NCI-H2196 (cell line): ENCODE data around the gene GABRA5.

ENCODE experiments used
- DNase-seq: peaks from one replicate; lab custom pipeline; 2025; ENCODE audit not compliant: unreplicated experiment; lab: John Stamatoyannopoulos, UW

Gene GABRA5

DNA sequence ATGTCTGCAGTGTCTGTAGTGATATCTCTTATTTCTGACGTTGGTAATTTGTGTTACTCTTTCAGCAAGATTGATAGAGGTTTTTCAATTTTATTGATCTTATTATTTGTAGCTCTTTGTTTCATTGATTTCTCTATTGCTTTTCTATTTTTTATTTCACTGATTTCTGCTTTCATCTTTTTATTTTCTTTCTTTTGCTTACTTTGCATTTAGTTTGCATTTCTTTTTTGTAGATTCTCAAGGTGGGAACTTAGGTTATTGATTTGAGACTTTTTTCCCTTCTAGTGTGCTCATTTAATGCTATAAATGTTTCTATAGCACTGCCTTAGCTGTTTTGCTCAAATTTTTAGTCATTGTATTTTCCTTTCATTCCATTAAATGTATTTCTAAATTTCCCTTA is 54.6 kb downstream of the GABRA5 start:
- DNase-seq = no peak

DNA sequence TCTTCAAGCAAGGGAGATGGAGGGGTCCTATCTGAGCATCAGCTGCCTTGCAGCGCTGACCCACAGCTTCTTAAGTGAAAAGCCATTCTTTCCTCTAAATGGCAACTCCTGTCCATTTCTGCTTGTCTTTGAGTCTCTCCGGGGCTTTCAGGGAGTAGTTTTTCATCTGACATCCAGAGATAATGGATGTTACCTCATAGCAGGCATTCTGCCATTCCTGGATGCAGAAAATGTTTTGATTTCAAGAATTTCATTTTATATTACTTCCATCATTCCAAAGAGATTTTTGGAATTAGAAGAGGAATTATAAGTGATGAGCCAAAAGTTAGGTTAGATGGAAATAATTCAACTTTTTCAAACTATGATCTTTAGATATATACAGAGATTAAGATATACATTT is 59.2 kb downstream of the GABRA5 start:
- DNase-seq = no peak

DNA sequence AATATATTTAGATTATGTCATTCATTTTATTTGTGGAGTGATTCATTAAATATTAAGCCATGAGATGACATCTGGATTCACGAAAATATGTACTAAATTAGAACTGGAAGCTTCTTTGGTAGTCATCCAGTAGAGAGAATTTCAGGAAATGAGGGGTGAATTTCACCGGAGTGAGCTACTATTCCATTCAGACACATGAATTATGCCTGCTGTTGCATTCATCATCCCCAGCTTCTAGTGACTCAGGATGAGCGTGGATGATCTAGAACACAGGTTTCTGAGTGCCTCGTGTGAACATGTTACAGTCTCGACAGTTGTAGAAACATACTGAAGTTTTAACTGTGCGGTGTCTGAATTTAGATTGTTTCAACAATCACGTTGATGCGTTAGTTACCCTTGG is 61.2 kb downstream of the GABRA5 start:
- DNase-seq = no peak

DNA sequence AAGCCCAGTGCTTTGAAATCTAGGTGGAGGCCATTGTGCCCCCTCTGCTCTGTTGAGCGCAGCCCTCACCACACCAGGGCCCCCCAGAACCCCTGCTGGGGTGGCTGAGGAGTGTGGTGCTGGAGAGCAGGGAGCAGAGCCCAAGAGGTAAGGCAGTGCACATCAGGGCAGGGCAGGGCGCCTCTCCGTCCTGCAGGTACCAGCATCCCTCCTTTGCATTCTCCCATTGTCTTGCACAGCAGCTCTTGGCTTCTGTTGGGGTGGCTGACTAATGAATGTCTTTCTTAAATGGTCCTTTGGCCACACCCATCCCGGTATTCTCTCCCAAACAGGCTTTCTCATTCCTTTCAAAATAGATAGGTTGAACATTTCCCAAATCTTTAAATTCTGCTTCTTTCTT is 62.7 kb downstream of the GABRA5 start:
- no peak for DNase-seq

DNA sequence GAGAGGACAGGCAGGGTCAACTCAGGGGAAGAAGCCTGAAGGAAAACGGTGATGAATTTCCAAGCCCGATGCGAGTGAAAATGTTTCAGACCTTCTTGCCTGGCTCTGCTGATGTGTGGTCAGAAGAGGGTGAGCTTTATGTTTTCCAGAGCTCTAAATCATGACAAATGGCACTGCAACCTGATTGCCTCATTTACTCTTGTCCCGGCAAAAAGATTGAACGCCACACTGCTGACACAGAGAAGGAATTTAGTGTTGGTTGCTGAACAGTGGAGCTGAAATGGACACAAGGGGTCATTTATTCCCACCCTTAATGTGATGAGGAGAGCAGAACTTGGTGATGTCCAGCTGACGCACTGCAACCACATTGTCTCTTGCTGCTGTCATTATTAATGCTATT is 68.0 kb downstream of the GABRA5 start:
- DNase-seq = no peak

DNA sequence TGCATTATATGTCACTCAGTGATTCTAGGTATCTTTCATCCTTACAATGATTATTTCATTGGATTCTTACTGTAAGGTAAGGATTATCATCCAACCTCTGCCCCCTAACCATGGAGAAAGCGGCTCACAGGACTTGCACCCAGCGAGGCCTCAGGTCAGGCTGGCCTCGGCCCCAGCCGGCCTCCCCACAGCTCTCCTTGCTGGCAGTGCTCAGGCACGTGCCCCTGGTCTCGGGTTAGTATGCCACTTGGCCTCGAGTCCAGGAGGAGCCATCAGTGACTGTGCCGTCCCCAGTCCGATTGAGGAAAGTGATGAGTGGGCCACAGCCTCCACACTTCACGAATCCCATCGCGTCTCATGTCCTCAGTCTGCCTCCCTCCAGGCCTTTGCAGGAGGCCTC is 68.5 kb downstream of the GABRA5 start:
- no peak for DNase-seq

DNA sequence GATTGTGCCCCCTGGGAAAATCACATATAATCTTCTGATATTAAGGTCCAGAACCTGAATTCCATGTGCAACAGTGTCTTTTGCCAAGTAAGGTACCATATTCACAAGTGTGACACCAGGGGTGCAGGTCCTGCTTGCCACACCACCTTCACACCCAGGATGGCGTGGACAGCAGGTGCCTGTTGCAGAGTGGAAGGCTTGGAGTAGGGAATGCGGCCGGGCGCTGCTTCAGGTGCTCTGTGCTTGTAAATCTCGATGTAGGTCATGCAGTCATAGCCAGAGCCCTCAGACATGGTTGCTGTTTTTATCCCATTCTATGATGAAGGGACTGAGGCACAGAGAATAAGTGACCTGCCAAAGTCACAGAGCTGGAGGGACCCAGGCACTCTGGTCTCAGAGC is 69.6 kb downstream of the GABRA5 start:
- DNase-seq = no peak

DNA sequence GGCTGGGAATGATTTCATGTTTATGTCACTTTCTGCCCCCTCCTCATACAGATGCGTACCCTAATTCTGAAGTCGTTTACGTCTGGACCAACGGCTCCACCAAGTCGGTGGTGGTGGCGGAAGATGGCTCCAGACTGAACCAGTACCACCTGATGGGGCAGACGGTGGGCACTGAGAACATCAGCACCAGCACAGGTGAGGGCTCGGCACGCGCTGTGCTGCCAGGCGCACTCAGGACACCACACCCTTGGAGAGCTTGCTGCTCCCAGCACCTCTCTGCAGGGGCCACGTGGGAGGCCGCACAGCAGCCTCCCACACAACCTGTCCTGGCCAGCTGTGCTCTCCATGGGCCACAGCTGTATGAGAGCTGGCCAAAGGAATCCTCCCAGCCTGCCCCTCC is 70.3 kb downstream of the GABRA5 start:
- DNase-seq = no peak

DNA sequence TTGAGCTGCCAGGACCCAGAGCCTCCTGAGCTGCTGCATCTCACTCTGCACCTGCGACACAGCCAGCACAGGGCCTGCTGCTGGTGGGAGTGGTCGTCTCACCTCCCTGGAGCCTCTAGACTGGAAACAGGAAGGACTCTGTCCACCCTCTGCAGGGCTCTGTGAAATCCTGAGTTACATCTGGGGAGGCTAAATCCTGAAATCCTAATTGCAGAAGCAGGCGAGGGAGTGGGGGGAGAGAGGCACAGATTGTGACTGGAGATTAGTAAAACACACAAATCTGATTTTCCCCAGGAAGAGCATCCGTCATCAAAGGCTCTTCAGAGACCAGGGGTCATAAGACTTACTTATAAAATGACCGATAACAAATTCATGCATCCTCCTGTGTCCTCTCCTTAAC is 72.5 kb downstream of the GABRA5 start:
- DNase-seq = no peak

DNA sequence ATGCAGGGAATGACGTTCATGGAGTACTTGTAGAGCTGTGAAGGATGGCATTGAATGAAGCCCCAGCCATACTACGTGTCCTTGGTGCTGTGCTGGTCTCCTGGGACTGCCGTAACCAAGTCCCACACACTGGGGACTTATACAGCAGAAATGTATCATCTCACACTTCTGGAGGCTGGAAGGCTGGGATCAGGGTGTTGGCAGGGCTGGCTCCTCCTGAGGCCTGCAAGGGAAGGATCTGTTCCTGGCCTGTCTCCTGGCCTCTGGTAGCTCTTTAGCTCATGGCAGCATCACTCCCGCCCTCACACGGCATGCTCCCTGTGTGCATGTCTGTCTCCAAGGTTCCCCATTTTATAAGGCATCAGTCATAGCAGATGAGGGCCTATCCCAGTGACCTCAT is 74.6 kb downstream of the GABRA5 start:
- DNase-seq = no peak

DNA sequence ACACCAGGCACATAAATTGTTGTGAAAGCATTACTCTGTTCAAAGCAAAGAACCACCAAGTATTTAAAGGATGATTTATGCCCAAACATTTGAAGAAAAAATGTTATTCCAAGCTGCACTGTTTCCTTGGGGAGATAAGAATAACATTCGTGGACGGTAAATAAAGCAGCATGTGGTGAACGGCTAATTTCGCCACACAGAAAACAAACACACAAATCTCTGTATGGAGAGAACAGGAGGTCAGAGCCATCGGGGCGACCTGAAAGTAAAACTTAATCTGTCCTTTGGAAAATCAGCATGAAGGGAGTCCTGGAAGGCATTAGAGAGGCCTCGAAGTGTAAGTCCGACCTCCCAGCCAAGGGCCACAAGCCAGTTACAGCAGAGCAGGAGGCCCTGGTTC is 77.0 kb downstream of the GABRA5 start:
- DNase-seq = no peak

DNA sequence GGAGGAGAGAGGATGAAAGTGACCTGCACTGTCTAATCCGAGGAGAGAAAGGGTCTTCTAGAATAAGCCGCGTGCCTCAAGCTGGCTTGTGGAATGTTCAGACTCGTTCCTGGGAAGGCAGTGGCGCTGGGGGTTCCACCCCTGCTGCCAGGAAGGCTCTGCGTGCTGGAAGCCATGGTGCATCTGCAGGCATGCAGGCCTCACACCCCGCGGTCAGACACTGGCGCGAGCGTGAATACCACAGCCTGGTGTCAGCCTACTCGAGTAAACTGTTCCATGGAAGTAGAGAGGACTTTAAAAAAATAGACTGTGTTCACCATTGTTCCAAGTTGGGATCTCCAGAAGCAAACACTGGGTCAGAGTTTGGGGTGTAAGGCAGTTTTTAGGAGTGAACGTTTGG is 78.2 kb downstream of the GABRA5 start:
- no peak for DNase-seq

DNA sequence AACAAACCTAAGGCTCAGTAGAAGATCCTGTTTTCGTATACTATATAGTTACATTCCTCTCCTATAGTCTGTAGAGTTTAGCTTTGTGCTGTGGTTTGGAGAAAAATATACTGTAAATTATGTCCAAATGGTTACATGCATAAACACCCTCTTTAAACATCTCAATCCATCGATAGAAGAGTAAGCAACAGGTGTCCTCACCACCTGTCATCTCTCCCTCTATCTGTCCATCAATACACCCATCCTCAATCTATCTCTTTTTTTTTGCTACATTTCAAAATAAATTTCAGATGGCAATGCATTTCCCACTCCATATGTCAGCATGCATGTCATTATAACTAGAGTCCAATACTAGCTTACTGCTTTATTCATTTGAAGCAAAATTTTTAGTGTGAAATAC is 83.1 kb downstream of the GABRA5 start:
- DNase-seq = no peak

DNA sequence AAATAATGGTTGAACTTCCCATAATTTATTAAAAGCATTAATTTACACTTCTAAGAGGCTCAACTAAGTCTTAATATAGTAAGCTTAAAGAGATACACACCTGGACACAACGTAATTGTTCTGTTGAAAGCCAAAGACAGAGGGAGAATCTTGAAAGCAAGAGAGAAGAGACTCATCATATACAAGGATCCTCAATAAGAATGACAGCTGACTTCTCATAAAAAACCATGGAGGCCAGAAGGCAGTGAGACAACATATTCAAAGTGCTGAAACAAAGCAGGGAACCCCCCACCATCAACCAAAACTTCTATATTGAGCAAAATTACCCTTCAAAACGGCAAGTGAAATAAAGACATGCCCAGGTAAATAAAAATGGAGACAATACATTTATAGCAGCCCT is 87.5 kb downstream of the GABRA5 start:
- DNase-seq = no peak

DNA sequence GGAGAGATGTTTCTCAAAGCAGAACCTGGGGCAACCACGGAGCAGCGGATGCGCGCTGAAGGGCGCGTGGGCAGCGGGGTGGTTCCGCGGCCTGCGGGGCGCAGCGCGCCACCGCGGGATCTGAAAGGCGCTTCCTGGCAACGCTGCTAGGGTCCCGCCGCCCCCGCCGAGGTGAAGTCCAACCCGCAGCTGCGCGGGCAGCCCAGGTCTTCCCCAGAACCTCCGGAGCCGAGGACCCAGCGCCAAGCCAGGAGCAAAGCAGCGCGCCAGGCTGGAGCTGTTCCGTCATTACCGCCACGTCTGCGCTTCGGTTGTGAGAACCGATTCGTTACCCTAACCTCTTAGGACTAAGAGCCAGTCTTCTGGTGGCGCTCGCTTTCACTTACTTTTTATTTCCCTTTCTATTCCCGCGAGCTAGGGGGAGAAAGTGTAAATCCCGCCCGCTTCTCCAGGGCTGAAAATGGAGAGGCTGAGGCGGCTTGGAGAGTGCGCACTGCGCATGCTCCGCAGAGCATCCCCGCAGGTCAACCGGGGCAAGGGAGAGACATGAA is 100.9 kb downstream of the GABRA5 start:
- no peak for DNase-seq

DNA sequence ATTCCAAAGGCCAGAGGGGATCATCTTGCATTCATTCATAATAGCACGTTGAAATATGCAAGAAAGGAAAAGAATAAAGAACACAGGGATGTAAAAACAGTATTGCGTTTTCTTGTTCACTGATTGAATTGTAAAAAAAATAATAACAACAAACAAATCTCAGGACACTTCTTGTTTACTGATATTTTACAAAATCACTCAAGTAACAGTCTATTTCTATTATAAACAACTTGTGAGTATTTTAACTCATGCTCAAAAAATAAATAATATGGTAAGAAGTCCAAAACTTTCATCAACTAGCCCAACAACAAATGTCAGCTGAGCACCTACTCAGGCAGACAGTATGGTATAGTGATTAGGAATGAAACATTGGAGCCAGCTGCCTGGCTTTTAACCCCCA is 101.9 kb downstream of the GABRA5 start:
- no peak for DNase-seq

DNA sequence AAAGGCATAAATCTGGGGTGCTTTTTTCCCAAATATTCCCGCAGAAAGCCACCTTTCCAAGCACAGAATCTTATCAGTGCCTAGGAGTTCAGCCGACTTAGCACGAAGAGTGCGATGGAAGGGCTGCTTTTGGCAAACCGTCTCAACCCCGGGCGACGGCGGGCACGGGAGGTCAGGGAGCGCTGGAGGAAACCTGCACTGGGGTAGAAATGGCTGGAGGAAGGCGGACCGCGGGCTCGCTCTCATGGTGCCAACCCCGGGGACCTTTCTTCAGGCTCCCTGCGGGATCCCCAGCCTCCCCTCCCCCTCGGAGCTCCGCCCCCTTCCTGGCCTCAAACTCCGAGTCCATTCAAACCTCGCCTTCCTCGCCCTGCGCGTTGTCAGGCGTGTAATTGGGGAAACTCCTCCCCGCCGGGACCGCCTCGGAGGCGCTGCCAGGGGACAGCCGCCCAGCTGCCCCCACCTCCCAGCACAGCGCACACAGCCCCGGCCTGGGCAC is 103.9 kb downstream of the GABRA5 start, which contains the start of gene GABRG3:
GABRG3 (plus strand) TSS at position 470 of the 499 bp plus-strand sequence.
- peak; percentile 45 for DNase-seq

DNA sequence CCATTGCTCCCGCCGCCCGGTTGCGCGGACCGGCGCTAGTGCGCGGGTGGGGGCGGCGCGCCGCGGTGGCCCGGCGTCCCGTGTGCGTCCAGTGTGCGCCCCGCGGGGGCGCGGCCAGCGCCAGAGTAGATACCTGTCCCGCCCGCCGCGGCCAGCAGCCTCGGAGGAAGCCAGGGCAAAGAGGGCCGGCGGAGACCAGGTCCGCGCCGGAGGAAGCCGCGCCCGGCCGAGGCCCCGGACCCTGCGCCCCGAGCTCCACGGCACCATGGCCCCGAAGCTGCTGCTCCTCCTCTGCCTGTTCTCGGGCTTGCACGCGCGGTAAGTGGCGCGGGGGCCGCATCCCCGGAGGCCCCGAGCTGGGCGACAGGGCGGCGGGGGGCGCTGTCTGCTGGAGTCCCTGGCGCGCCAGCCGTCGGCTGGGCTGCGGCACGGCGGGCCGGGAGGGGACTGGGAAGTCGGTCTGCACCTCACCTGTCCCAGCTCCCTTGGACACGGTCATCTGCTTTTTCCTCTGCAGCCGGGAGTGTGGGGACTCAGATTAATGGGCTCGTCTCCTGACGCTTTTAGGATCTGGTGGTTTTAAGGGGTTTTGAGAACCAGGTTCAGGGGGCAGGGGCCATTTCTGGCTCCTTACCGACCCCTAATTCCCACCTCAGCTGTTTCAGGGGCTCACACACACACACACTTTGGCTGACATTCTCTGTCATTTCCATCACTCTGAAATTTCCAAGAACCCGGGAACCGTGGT is 104.6 kb downstream of the GABRA5 start:
- DNase-seq = no peak

DNA sequence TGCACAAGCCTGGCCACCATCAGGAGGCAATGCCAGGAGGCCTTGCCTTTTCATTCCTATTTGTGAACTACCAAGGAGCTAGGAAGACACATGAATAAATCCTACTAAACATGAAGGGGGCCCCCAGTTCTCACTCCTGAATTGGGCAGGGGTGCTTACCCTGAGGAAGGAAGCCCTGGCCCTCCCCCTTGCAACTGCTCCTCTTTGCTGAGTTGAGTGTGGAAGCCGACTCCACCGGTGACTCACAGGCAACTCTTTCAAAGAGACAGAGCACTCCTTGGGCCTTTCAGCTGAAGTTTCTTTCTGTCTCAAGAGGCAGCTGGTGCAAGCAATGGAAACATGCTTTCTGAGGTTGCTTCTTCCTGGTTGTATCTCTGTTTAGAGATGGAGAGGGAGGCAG is 105.8 kb downstream of the GABRA5 start:
- DNase-seq = no peak

DNA sequence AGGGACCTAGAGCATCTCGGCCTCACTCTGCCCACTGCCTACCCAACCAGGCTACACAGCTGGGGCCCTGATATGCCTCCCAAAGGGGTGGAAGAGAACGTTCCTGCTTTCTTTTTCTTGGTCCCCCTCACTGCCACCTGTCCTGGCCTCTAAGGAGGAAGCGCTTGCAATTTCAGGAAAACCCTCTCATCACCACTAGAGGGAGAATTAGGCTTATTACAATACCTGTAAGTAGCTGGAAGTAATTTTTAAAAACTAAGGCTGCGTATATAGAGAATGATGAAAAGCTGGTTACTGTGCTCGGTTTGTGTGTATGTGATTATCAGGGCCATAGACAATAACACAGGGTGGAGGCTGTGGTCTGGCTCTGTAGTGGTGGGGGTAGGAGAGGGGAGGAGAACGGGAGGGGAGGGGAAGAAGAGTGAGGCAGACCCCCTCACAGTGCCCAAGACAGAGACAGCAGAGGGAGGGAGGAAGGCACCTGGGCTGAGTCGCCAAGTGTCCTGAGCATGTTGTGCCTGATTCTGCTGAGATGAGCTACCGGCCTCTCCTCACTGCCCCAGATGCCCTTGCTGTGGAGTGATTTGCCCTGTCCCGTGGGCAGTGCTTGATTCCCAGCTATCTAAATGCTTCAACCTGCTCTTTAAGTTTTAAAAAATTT is 107.4 kb downstream of the GABRA5 start:
- peak; percentile 39 for DNase-seq

DNA sequence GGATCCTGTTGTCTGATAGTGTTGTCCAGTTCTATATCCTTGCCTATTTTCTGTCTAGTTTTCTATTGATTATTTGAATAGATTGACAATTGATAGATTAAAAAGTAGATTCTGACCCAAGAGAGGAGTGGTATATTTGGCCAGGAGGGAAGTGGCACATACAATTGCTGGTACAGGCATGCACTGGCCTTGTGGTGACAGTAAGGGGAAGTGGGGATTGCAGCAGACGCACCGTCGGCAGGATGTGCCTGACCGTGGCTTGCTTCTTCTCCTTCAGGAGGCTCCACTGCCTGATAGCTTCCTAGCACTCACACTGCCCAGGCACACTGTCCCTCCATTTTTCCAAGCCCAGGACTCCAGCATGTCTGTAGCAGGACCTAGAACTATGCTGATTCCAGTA is 114.6 kb downstream of the GABRA5 start:
- no peak for DNase-seq

DNA sequence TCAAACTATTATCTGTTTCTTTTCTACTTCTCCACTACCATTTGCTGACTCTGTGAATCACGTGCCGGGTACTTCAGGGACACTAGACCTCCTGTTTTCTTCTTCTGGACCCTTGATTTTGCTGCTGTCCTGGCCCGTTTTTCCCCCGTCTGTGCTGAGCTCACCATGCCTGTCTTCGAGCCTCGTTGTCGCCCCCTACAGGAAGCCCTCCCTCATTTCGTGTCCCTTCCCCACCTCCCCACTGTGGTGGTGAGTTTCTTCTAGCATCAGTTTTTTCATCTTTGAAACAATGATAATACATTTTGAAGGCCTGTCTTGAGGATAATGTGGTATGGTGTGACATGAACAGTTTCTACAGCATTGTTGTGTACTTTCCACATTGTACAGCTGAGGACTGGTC is 117.0 kb downstream of the GABRA5 start:
- DNase-seq = no peak
